COLO668 (cell line): ENCODE measurements around the gene DYNLL1.
"Not testable (repeated sequence)": the region's sequence is repeated elsewhere in the genome, so short reads cannot be mapped to it uniquely, and the experiment has no call there.

Experiments
- DNase-seq: peaks from one replicate; lab custom pipeline; 2025; ENCODE audit not compliant: unreplicated experiment; lab: John Stamatoyannopoulos, UW

Gene DYNLL1

GRCh38 chr12:120473807-120474615 is 21.9 kb upstream of the DYNLL1 start:
- DNase-seq: no peak

GRCh38 chr12:120474616-120474960 is 21.3 kb upstream of the DYNLL1 start:
- peak; percentile 18 for DNase-seq

- no peak for DNase-seq
Measured at GRCh38 chr12:120475643-120476042, 20.3 kb upstream of the DYNLL1 start.

GRCh38 chr12:120479458-120479857 is 16.5 kb upstream of the DYNLL1 start:
- DNase-seq: no peak

- no peak for DNase-seq
Measured at GRCh38 chr12:120480211-120480610, 15.7 kb upstream of the DYNLL1 start.

GRCh38 chr12:120481022-120481767 is 14.7 kb upstream of the DYNLL1 start:
- DNase-seq: no peak

GRCh38 chr12:120483621-120484020 is 12.3 kb upstream of the DYNLL1 start:
- no peak for DNase-seq

GRCh38 chr12:120485961-120486881 is 9.7 kb upstream of the DYNLL1 start:
- DNase-seq: no peak

GRCh38 chr12:120487552-120487951 is 8.4 kb upstream of the DYNLL1 start:
- not testable (repeated sequence) for DNase-seq

GRCh38 chr12:120488057-120488640 is 7.8 kb upstream of the DYNLL1 start:
- DNase-seq: no peak

GRCh38 chr12:120489018-120489417 is 6.9 kb upstream of the DYNLL1 start:
- no peak for DNase-seq

- DNase-seq: no peak
Measured at GRCh38 chr12:120490325-120490724, 5.6 kb upstream of the DYNLL1 start.

GRCh38 chr12:120490833-120491512 is 4.9 kb upstream of the DYNLL1 start:
- no peak for DNase-seq

- DNase-seq: no peak
Measured at GRCh38 chr12:120495186-120495730, 655 bp upstream of the DYNLL1 start.

GRCh38 chr12:120496413-120497340 is 764 bp downstream of the DYNLL1 start:
- peak; percentile 53 for DNase-seq

- DNase-seq: no peak
Measured at GRCh38 chr12:120497524-120498150, 1.7 kb downstream of the DYNLL1 start.

- no peak for DNase-seq
Measured at GRCh38 chr12:120498870-120499515, 3.1 kb downstream of the DYNLL1 start.

GRCh38 chr12:120500581-120500980 is 4.7 kb downstream of the DYNLL1 start:
- DNase-seq: no peak
